Esophagus (tissue), 2 donors: ENCODE measurements around the gene ARAF. TPM values are rescaled to one million over a fixed set of nuclear protein-coding genes. Genes with fewer than 3 reads are reported as not detected.

Source experiments
- H3K27ac ChIP-seq, 2 donors: one replicate each; pipeline ENCODE4 v1.5.1; 2013; ENCODE audit warnings: low read depth in 2 of 2, mild to moderate bottlenecking in 2 of 2, inconsistent platforms in 1 of 2, low read length in 1 of 2, moderate library complexity in 1 of 2
- H3K27me3 ChIP-seq, 2 donors: one replicate each; pipeline ENCODE4 v1.6.1; 2013; ENCODE audit warnings: low read length in 2 of 2, control low read depth in 1 of 2, mild to moderate bottlenecking in 1 of 2; ENCODE audit not compliant: insufficient read depth in 2 of 2, control insufficient read depth in 1 of 2
- H3K36me3 ChIP-seq, 2 donors: one replicate each; pipeline ENCODE4 v1.6.1; 2013; ENCODE audit warnings: low read length in 1 of 2; ENCODE audit not compliant: control insufficient read depth in 2 of 2, insufficient read depth in 2 of 2
- H3K4me1 ChIP-seq, 2 donors: one replicate each; pipeline ENCODE4 v1.6.1; 2013; ENCODE audit warnings: low read length in 1 of 2; ENCODE audit not compliant: control insufficient read depth in 2 of 2, insufficient read depth in 2 of 2
- H3K4me3 ChIP-seq, 2 donors: one replicate each; pipeline ENCODE4 v1.5.1; 2013; ENCODE audit warnings: low read length in 2 of 2, mild to moderate bottlenecking in 2 of 2, low read depth in 1 of 2, moderate library complexity in 1 of 2
- H3K9me3 ChIP-seq, 2 donors: one replicate each; pipeline ENCODE4 v1.6.1; 2013; ENCODE audit warnings: mild to moderate bottlenecking in 2 of 2, low read depth in 1 of 2, low read length in 1 of 2, moderate library complexity in 1 of 2; ENCODE audit not compliant: control insufficient read depth in 2 of 2, insufficient read depth in 1 of 2
- WGBS, 2 donors: extraction: QIAGEN DNeasy Blood & Tissue Kit; methylation state at CpG; one replicate each; pipeline ENCODE4 v1.1.7; 2013; 5-methylcytosine and 5-hydroxymethylcytosine counted together
- polyA plus RNA-seq, 2 donors: library from polyadenylated mRNA; stranded (reverse); fragments of 200-250 nt; gene quantifications; one replicate each; pipeline ENCODE4 v1.2.3, GENCODE V29; 2013
- donor health status: healthy with polysubstance abuse.
- donor health status: Bipolar disorder and iron deficiency.

ARAF gene
- polyA plus RNA-seq, 2 donors, result 20.9 to 24.3 TPM

GRCh38 chrX:47613082-47613481 is 52.1 kb downstream of the ARAF start:
- Histone ChIP-seq H3K36me3 (no peaks in the 10 kb centered on the region), H3K27ac (no peak overlapping the region), H3K4me1 (no peaks in the 10 kb centered on the region), H3K9me3 (no peaks in the 10 kb centered on the region), H3K27me3 (no peaks in the 10 kb centered on the region), H3K4me3 (no peak overlapping the region)
- WGBS, 2 donors, result 76 to 92% methylated on average over 5 to 8 of the region's 8 CpGs

GRCh38 chrX:47614618-47615017 is 53.6 kb downstream of the ARAF start:
- Histone ChIP-seq H3K36me3 (no peaks in the 10 kb centered on the region), H3K27ac (no peak overlapping the region), H3K4me1 (peaks cover 0 to 1% of the 10 kb centered on the region in 2 donors), H3K27me3 (no peaks in the 10 kb centered on the region), H3K4me3 (no peak overlapping the region), H3K9me3 (no peaks in the 10 kb centered on the region)
- 68 to 86% methylated on average over 5 of the region's 5 CpGs for WGBS, 2 donors

- Histone ChIP-seq H3K27ac (no peak overlapping the region), H3K36me3 (no peaks in the 10 kb centered on the region), H3K4me3 (no peak overlapping the region), H3K4me1 (peaks cover 0 to 3% of the 10 kb centered on the region in 2 donors), H3K27me3 (no peaks in the 10 kb centered on the region), H3K9me3 (no peaks in the 10 kb centered on the region)
- WGBS, 2 donors, result 32 to 38% methylated on average over 31 to 32 of the region's 32 CpGs
Measured at GRCh38 chrX:47618923-47619485, 58.0 kb downstream of the ARAF start.

GRCh38 chrX:47619486-47620302 is 58.7 kb downstream of the ARAF start, which contains the start of gene SYN1:
Gene SYN1 (minus strand): TSS chrX:47619857. CDS start chrX:47619728, 129 bp downstream.
- no peak within 1 kb of the TSS for H3K4me3 ChIP-seq
- H3K27ac ChIP-seq, result no peak within 1 kb of the TSS
- peaks cover 0 to 3% of the 10 kb centered on the region in 2 donors for H3K4me1 ChIP-seq
- H3K9me3 ChIP-seq, result no peaks in the 10 kb centered on the region
- H3K36me3 ChIP-seq, result no peaks in the 10 kb centered on the region
- WGBS, 2 donors, result 3 to 44% methylated on average over 73 to 88 of the region's 88 CpGs
- H3K27me3 ChIP-seq, result no peaks in the 10 kb centered on the region

- H3K4me1 ChIP-seq, result peaks cover 0 to 3% of the 10 kb centered on the region in 2 donors
- H3K27ac ChIP-seq, result no peak overlapping the region
- no peaks in the 10 kb centered on the region for H3K36me3 ChIP-seq
- H3K4me3 ChIP-seq, result no peak overlapping the region
- 49 to 59% methylated on average over 9 of the region's 9 CpGs for WGBS, 2 donors
- no peaks in the 10 kb centered on the region for H3K27me3 ChIP-seq
- no peaks in the 10 kb centered on the region for H3K9me3 ChIP-seq
Measured at GRCh38 chrX:47620303-47620685, 59.3 kb downstream of the ARAF start.

Other genes with a start within 250 kb of the ARAF start
- under 1 TPM; 0.08 to 0.10 TPM for gene ZNF157, start 190.6 kb upstream of the ARAF start, polyA plus RNA-seq
- 1 to 10 TPM; 2.2 to 2.3 TPM for gene ZNF41, start 78.0 kb upstream of the ARAF start, polyA plus RNA-seq
- gene TIMP1, start 21.2 kb downstream of the ARAF start, polyA plus RNA-seq, result 10 to 100 TPM; 27.7 to 52.6 TPM
- gene SYN1, start 58.7 kb downstream of the ARAF start, polyA plus RNA-seq, result under 1 TPM; 0.08 to 0.14 TPM
- 1 to 10 TPM in 1 of 2 donors, under 1 TPM in 1; 0.77 to 3.6 TPM for gene CFP, start 68.7 kb downstream of the ARAF start, polyA plus RNA-seq
- gene ELK1, start 89.4 kb downstream of the ARAF start, polyA plus RNA-seq, result 10 to 100 TPM in 1 of 2 donors, 1 to 10 TPM in 1; 6.2 to 13.3 TPM
- gene UXT, start 98.0 kb downstream of the ARAF start, polyA plus RNA-seq, result 100 to 1,000 TPM in 1 of 2 donors, 10 to 100 TPM in 1; 77.6 to 121 TPM